ENCODE data around the gene MADD.

The MADD gene

DNA sequence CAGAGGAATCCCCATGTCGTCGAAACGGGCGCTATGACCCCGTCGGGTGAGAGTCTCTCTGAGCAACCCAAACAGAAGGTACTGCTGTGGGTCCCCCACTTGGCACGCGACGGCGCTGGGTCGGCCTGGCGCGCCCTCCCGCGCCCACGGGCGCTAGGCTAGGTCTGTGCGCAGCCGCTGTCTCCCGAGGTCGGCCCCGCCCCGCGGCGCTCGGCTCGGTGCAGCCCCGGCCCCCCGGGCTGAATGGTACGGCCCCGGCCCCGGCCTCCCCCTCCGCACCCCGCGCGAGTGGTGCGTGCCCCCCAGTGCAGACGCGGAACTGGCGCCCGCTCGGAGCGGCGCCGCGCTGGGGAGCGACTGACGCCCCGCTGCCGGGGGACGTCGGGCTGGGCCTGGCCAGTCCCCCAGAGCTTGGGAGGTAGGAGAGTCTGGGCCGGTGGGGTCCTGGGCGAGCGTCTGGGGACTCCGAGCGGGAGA lies at the start of gene MADD:
TSS of gene MADD (plus strand) at position 305 of the 477 bp plus-strand sequence.
- DNase-seq (ENCODE audit: low read depth in 2 of 3, low spot score in 1 of 3) = peak; percentile 79 to 87 (median 84)

DNA sequence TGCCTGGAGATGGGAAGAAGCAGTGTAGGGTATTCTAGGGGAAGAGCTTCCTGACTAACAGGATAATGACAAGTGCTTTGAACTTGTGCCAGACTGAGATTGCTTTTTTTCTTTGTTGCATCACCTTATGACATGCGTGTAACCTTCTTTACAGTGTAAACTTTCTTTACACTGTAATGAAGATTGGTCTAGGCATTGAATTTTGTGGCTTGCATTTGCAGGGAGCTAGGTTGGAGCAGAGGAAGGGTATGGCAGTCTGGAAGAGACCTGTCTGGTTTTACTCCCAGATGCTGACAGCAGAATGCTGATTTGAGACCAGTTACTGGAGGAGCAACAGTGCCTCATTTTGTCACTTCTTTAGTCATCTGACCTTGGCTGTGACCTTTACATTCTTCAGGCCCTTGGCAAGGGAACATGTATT lies 49.5 kb upstream of the MADD start:
- DNase-seq (ENCODE audit: low read depth in 2 of 3, low spot score in 1 of 3) = no peak

DNA sequence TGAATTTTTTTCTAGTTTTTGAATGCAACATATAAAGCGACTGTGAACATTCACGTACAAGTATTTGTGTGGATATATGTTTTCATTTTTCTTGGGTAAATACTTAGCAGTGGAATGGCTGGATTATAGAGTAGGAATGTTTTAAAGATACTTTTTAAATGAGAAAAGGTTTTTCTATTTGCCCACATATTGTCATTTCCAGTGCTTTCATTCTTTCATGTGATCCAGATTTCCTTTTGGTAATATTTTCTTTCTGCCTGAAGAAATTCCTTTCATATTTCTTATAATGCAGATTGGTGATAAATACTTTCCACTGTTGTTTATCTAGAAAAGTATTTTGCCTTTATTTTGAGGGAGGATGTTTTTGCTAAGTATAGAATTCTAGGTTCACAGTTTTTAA lies 47.2 kb upstream of the MADD start:
- DNase-seq (ENCODE audit: low read depth in 2 of 3, low spot score in 1 of 3) = no peak

DNA sequence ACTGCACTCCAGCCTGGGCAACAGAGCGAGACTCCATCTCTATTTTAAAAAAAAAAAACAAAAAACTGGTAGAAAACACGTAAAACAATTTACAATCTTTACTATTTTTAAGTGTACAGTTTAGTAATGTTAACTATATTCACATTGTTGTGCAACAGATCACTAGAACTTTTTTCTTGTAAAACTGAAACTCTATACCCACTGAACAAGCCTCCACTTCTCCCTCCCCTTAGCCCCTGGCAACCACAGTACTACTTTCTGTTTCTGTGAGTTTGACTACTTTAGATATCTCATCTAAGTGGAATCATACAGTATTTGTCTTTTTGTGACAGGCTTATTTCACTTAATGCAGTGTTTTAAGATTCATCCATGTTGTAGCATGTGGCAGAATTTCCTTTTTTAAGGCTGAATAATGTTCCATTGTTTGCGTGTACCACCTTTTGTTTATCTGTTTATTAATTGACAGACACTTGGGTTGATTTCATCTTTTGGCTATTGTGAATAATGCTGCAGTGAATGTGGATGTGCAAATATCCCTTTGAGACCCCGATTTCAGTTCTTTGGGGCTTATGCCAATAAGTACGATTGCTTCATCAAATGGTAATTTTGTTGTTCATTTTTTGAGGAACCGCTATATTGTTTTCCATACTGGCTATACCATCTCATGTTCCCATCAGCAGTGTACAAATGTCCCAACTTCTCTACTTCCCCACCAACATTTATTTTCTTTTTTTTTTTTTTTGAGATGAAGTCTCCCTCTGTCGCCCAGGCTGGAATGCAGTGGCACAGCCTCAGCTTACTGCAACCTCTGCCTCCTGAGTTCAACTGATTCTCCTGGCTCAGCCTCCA lies 44.2 kb upstream of the MADD start:
- DNase-seq (ENCODE audit: low read depth in 2 of 3, low spot score in 1 of 3) = no peak

DNA sequence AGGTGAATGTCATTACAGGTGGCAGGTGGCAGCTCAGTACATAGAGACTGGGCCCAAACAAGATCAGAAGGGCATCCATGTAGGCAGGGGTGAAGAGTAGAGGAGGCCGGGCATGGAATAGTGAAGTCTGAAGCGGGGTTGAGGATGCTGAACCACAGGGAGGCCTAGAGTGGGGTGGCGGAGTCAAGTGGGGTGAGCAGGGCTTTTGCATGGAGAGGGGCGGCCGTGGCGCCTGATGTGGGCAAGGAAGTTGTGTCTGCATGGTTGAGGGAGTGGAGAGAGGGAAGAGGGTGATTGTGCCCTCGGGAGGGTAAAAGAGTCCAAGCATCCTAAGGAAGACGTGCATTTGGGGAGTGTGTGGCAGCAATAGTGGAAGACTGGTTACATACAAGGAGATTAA lies 40.8 kb upstream of the MADD start:
- DNase-seq (ENCODE audit: low read depth in 2 of 3, low spot score in 1 of 3) = no peak

DNA sequence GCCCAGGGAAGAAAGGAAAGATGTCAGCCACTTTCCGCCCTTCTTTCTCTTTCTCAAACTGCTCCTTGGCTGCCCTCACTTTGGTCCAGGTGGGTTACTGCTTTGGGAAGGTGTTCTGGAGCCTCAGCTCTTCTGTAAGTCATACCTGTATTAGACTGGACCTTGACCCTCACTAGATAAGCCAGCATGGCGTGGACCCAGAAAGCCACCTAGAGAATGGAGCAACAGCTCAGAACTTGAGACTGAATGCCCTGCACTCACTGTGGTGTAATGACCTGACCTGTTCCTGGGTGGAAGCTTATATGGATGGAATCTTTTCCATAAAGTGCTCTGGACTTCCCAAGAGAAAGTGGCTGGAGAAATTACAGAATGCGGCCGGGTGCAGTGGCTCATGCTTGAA lies 36.9 kb upstream of the MADD start:
- no peak for DNase-seq (ENCODE audit: low read depth in 2 of 3, low spot score in 1 of 3)

DNA sequence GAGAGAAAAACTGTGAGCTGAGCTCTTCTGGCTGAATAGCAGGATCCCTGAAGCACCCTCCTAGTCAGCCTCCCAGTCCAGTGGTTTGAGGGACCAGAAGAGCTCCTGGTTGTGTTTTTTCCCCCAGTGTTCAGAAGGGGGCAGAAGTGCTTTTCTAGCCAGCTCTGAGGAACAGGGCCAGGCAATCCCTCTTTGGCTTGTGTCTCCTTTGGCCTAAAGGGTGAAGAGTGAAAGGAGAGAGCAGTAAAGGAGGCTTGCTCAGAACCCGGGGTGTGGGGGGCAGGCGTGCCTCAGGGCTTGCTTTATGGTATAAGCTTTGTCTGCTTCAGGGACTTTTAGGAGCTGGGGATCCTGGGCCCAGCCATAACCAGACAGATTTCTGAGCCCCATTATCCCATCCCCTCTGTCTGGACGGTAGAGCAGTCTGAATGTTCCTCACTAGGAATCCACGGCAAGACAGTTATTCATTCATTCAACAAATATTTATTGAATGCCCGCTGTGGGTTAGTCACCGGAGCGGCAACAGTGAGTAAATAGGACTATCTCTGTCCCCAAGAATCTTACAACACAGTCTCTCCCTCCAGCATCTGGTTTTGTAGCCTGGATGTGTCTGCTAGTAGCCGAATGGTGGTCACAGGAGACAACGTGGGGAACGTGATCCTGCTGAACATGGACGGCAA lies 35.8 kb upstream of the MADD start:
- no peak for DNase-seq (ENCODE audit: low read depth in 2 of 3, low spot score in 1 of 3)

DNA sequence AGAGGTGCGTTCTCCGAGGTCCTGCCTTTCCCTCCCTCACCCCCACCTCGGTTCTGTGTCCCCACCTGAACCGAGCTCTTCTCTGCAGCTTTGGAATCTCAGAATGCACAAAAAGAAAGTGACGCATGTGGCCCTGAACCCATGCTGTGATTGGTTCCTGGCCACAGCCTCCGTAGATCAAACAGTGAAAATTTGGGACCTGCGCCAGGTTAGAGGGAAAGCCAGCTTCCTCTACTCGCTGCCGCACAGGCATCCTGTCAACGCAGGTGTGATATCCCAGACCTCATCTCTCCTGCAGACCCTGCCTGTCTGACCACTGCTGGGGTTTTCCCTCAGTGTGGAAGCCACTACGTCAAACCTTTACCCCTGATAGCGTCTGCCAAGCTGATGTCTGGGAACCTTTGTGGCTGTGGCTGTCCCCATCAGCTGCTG lies 35.2 kb upstream of the MADD start:
- no peak for DNase-seq (ENCODE audit: low read depth in 2 of 3, low spot score in 1 of 3)

DNA sequence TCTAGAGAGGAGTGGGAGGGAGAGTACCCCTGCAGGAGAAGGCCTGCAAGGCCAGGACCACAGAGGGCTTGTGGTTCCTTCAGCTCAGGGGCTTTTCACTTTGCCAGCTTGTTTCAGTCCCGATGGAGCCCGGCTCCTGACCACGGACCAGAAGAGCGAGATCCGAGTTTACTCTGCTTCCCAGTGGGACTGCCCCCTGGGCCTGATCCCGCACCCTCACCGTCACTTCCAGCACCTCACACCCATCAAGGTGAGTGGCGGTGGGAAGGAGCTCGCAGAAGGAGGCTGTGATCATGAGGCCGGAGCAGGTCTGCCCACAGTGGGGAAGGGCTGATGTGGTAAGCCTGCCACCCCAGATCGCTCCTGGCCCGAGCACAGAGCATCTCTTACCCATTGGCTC lies 34.8 kb upstream of the MADD start:
- DNase-seq (ENCODE audit: low read depth in 2 of 3, low spot score in 1 of 3) = no peak

DNA sequence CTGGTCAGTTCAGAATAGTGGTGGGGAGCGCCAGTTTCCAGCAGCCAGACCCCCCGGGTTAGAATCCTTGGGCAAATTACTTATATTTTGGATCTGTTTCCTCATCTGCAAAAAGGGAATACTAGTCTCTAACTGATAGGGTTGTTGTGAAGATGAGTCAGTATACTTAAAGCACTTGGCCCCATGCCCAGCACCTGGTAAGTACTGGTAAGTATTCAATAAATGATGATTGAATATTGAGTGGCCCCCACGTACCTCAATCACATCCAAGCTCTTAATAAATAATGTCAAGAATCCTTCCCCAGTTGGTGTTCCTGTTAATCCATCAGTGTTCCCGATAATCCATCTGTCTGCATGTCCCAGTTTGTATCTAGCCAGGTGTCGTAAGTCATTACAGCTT lies 33.5 kb upstream of the MADD start:
- no peak for DNase-seq (ENCODE audit: low read depth in 2 of 3, low spot score in 1 of 3)

DNA sequence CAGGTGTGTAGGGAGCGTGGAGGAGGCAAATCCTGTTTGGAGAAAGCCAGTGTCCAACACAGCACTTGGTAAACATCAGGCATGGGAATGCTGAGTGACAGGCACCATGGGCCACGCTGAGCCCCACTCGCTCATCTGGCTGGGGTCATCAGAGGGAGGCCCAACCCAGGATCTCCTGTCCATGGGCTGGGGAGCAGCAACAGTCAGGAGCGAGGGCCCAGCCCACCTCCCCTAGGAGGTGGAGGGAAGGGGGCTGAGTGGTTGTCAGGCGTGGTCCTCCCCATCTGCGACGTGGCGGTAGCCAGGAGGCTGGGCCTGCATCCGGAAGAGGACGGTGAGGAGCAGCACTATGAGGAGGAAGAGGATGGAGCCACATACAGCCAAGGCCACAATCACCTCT lies 30.1 kb upstream of the MADD start:
- DNase-seq (ENCODE audit: low read depth in 2 of 3, low spot score in 1 of 3) = no peak

DNA sequence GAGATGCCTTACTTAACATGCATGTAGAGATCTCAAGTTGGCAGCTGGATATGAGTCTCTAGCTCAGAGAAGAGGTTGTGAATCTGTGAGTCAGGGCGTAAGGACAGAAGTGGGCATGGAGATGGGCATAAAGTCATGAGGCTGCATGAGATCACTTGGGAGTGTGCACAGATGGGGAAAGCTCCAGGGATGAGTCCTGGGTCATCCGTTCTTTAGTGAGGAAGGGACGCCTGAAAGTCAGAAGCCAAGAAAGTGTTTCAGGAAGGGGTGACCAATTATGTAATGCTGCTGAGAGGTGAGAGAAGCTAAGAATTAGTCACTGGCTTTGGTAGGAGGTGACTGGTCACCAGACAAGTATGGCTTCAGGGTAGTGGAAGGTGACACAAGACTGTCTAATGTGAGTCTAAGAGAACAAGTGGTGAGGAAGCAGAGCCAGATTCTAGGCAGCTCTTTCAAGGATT lies 28.1 kb upstream of the MADD start:
- DNase-seq (ENCODE audit: low read depth in 2 of 3, low spot score in 1 of 3) = no peak

DNA sequence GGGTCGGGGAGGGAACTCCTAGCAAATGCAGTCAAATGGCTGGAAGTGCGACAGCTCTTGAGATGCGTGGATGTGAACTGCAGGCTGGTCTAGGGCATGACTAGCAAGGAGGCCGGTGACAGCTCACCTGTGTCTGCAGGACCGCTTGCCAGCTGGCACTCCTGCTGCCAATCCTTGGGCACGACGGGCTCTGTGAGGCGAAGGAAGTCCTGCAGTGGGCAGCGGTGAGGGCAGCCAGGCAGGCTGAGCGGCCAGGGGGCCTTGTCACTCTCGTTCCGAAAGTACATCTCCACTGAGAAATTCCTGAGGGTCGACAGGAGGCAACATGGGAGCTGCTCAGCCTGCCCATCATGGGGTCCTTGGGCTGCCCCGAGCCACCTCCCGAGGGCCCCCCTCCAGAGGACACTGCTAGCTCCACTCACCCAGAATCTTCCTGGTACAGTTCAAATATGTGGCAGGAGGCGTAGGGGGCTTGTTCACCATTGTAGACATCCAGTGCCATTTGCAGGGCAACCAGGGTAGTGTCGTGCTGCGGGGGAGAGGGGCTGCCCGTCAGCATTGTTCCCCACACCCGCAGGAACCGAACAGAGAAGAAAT lies 27.2 kb upstream of the MADD start:
- no peak for DNase-seq (ENCODE audit: low read depth in 2 of 3, low spot score in 1 of 3)

DNA sequence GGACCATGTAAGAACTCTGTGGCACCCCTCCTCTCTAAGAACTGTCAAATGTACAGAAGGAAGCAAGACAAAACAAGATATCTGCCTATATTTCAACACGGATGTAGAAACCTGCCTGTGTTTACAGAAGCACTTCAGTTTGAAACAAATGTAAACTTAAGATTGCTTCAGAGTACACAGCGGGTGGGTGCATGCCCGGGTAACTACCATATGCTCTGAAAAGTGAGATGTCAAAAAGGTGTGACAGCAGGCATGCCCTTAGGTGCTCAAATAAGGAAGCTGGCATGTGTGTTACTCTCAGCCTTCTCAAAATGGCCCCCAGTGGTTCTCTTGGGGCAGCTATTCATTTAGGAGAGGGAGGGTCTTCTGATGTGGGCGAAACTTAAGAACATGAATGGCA lies 26.5 kb upstream of the MADD start:
- DNase-seq (ENCODE audit: low read depth in 2 of 3, low spot score in 1 of 3) = no peak

DNA sequence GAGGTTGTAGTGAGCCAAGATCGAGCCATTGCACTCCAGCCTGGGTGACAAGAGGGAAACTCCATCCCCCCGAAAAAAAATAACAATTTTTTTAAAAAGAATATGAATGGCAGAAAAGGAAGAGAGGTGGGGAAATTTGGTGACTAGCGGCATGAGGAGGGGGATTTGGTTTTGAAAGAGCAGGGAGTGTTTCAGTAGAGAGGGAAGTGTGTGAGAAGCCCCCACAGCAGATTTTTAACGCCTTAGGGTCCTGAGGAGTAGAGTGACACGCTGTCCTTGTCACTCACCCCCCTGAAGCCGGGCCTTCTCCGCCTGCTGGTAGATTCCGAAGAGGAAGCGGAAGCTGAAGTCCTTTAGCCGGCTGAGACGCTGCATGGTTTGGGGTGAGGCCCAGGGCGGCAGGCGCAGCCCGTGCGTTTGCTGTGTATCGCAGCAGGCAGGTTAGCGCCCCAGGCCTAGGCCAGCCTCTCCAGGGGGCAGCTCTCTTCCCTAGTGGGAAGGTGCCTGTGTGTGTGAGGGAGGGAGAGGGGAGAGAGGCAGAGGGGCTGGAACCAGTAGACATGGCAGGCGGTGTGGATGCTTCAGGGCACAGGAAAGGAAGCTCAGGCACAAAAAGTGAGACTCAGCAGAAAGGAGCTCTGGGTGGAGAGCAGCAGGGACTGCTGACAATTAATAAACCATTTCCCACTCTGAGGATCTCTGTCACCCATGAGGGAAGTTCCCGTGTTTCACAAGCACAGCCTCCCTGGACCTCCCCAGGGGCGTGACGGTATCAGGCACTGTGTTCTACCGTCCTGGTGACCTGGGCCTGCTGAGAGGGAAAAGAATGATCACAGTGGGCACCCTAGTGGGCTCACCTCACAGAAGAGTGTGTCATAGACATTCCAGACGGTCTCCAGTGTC lies 25.2 kb upstream of the MADD start:
- no peak for DNase-seq (ENCODE audit: low read depth in 2 of 3, low spot score in 1 of 3)

DNA sequence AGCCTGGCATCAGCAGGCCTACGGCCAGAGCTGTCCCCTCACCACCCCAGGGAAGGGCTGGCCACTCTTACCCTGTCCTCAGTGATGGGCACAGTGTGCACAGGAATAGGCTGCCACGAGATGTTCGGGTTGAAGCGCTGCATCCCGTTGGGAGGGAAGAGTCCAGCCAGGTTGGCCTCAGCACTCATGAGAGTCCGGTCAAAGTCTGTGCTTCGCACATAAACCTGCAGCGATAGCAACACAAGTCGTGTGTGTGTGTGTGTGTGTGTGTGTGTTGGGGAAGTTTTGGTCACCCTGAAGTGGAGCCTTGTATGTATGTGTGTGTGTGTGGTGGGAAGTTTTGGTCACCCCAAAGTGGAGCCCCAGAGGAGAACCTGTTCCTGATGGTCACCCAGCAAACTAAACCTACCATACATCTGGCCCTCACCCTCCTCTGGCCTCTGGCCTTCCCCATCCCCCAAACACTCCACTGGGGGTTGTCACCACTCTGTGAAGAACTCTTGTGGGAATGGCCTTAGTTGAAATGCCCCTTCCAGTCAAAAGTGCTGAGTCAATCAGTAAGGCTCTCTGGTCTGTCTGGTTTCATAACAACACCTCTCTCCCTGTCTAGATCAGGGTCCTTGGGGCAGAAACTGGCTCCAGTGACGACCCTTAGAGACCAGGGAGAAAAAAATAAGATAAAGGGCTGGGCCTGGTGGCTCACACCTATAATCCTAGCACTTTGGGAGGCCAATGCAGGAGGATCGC lies 24.1 kb upstream of the MADD start:
- no peak for DNase-seq (ENCODE audit: low read depth in 2 of 3, low spot score in 1 of 3)

DNA sequence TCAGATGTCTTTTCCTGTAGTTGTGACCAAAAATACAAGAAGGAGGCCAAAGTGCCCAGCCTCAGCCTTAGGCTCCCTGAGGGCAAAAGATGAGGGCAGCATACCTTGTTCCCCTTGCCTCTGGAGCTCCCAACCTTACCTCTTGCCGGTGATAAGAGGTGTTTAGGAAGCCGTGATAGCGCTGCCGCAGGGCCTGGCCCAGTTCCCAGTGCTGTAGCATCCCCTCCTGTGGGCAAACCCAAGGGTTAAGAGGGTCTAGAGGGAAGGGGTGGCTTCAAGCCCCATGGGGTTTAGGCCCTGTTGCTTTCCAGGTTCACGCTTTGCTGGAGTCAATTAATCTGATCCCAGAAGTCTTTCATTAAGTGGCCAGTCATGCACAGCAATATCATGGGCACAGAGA lies 22.4 kb upstream of the MADD start:
- no peak for DNase-seq (ENCODE audit: low read depth in 2 of 3, low spot score in 1 of 3)

DNA sequence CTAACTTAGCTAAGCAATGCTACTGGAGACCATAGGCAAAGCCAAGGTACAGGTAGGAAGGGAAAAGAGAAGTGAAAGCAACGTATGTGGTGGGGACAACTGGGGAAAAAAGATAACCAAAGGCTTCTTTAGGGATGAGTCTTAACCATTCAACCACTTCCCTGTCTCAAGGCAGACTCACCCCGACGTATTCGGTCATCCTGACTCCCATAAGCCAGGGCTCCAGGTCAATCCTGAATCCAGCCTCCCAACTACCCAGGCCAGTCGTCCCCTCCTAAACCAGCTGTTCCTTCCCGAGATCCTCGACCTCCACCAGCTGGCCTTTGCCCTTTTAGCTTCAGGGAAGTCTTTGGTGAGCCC lies 21.6 kb upstream of the MADD start:
- no peak for DNase-seq (ENCODE audit: low read depth in 2 of 3, low spot score in 1 of 3)

DNA sequence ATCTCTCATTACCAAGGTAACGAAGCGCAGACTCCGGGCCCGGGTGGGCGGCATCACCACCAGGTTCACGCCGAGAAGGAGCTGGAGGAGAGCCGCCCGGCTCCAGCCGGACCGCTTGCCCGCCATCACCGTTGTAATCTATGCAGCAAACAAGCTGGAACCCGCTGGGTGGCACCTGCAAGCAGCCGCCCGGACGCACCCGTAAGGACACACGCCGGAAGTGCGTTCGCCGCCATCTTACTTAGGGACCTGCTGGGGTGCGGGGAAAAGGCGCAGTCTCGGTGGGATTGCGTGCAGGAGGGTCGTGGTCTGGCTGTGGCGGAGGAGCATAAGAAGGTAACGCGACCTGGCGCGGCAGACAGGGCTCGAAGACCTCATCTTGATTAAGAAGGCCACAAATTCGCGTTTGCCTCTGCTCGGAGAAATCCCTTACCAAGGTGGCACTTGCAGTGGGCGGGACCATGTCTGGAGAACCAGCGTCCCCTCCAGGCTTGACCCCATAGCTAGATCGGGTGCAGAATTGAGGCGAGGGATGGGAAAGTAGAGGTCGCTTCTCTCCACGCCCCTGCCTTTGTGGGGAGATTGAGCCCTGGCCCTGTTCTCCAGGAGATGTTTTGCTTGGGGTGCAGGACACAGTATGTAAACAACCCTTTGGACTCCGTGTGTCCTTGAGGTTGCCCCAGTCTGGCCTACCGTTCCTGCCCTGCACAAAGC lies 21.1 kb upstream of the MADD start, which contains the start of gene ACP2:
TSS of gene ACP2 (minus strand) at position 151 of the 714 bp plus-strand sequence. CDS start at position 126, 25 bp downstream.
- peak; percentile 79 to 84 (median 81) for DNase-seq (ENCODE audit: low read depth in 2 of 3, low spot score in 1 of 3)

DNA sequence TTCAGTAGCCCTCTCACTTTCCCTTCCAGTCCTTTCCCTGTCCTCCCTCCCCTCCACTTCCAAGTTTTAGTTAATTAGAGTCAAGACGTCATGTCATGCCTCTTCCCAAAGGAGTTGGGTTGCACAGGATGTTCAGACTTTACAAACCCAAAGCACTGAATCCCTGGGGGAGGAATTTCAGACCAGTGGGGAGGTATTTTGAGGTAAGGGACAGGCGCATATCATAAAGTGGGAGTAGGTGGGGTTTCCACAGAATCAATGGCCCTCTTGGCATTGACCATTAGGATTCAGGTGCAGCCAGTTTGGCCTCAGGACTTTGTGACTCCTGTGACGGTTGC lies 20.6 kb upstream of the MADD start:
- DNase-seq (ENCODE audit: low read depth in 2 of 3, low spot score in 1 of 3) = no peak
